Astrocyte of the cerebellum (primary cell): ENCODE results near the gene FSD2.
"Not testable (repeated sequence)": the region's sequence is repeated elsewhere in the genome, so short reads cannot be mapped to it uniquely, and the experiment has no call there.

Source experiments
- DNase-seq: peaks from one replicate; pipeline ENCODE4 v3.0.0-alpha.2; 2011; ENCODE audit warnings: low read depth
- H3K4me3 ChIP-seq: 2 replicates; pipeline ENCODE4 v1.5.1; 2011; ENCODE audit warnings: mild to moderate bottlenecking, low read depth, low read length, moderate library complexity
- in situ Hi-C: cut with HindIII; loops from 2 replicates; pipeline ENCODE4 v1.10.0; 2017; ENCODE audit warnings: low sequenced_read_pairs
- TF ChIP-seq, protein P1 (sequence below): IDR thresholded peaks from 2 replicates; pipeline ENCODE4 v1.5.1; 2012; ENCODE audit warnings: low read length, low read depth, moderate library complexity, mild to moderate bottlenecking; ENCODE audit errors: missing control alignments

Gene FSD2

DNA sequence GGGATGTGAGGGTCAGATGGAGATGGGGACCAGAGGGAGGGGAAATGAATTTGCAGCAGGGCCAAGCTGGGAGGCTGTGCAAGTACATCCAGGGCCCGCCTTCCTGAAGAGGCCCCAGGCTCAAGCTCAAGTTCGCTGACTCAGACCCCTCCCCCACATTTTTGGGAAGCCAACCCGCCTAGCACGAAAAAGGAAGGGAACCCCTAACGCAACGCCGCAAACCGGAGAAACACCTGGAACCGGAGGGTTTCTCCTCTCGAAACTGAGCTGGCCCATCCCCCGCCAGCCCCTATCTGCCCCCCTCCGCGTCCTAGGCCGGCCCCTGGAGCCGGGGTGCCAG is 96.8 kb downstream of the FSD2 start:
- DNase-seq = no peak
- in situ Hi-C loops = no loop called here
- TF ChIP-seq, protein P1, sequence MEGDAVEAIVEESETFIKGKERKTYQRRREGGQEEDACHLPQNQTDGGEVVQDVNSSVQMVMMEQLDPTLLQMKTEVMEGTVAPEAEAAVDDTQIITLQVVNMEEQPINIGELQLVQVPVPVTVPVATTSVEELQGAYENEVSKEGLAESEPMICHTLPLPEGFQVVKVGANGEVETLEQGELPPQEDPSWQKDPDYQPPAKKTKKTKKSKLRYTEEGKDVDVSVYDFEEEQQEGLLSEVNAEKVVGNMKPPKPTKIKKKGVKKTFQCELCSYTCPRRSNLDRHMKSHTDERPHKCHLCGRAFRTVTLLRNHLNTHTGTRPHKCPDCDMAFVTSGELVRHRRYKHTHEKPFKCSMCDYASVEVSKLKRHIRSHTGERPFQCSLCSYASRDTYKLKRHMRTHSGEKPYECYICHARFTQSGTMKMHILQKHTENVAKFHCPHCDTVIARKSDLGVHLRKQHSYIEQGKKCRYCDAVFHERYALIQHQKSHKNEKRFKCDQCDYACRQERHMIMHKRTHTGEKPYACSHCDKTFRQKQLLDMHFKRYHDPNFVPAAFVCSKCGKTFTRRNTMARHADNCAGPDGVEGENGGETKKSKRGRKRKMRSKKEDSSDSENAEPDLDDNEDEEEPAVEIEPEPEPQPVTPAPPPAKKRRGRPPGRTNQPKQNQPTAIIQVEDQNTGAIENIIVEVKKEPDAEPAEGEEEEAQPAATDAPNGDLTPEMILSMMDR = no peak
- peak overlapping the region; percentile 60 for H3K4me3 ChIP-seq

DNA sequence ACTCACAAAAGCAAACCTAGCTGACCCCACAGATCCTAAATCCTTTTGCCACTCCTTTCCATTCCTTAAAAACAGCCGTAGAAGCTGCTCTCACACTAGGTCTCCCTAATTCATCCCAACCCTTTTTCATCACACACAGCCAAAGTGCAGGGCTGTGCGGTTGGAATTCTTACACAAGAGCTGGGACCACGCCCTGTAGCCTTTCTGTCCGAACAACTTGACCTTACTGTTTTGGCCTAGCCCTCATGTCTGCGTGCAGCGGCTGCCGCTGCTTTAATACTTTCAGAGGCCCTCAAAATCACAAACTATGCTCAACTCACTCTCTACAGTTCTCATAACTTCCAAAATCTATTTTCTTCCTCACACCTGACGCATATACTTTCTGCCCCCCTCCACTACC is 100.0 kb downstream of the FSD2 start:
- DNase-seq, in situ Hi-C loops, H3K4me3 ChIP-seq: not testable (repeated sequence)
